Tracheal epithelial cell (primary cell): ENCODE results near the gene ST13. TPM values are rescaled to one million over a fixed set of nuclear protein-coding genes. Genes with fewer than 3 reads are reported as not detected.

Source experiments
- total RNA-seq: library from RNA; depleted of rRNA; stranded (reverse); fragments of >200 nt; gene quantifications from 2 replicates; pipeline ENCODE4 v1.2.1, GENCODE V29; 2014

ST13 gene
- total RNA-seq: 189 and 212 TPM in 2 replicates

GRCh38 chr22:40856513-40857308, at the start of gene ST13, which contains the start of gene XPNPEP3:
ST13 (minus strand) TSS chr22:40856639; CDS start chr22:40856540, 99 bp downstream.
XPNPEP3 (plus strand) TSS chr22:40857148; CDS start chr22:40857182, 34 bp downstream.

GRCh38 chr22:40862013-40862412, 5.6 kb upstream of the ST13 start, which contains the start of gene DNAJB7:
DNAJB7 (minus strand) TSS chr22:40862113; CDS start chr22:40861994, 119 bp downstream.

GRCh38 chr22:40818747-40819598, 37.5 kb downstream of the ST13 start, which contains the start of gene SLC25A17:
SLC25A17 (minus strand) TSS chr22:40819346; CDS start chr22:40819248, 98 bp downstream.

Other genes with a start within 250 kb of the ST13 start
- gene MRTFA, start 219.9 kb downstream of the ST13 start, total RNA-seq: 13.6 and 18.1 TPM in 2 replicates
- 0.24 TPM in 1 of 2 replicates, not detected in the other for gene MCHR1, start 177.2 kb downstream of the ST13 start, total RNA-seq
- 17.8 and 23.4 TPM in 2 replicates for gene SLC25A17, start 37.3 kb downstream of the ST13 start, total RNA-seq
- gene XPNPEP3, start 509 bp upstream of the ST13 start, total RNA-seq: 4.6 and 8.1 TPM in 2 replicates
- gene DNAJB7, start 5.5 kb upstream of the ST13 start, total RNA-seq: not detected in 2 replicates
- gene RBX1, start 94.7 kb upstream of the ST13 start, total RNA-seq: 37.7 and 61.2 TPM in 2 replicates
- gene EP300, start 236.0 kb upstream of the ST13 start, total RNA-seq: 24.6 and 31.8 TPM in 2 replicates